Measurements from ENCODE around the gene INS. TPM values are rescaled to one million over a fixed set of nuclear protein-coding genes. Genes with fewer than 3 reads are reported as not detected.

INS gene
- total RNA-seq, 1 experiment from 2014 or later, result not detected

DNA sequence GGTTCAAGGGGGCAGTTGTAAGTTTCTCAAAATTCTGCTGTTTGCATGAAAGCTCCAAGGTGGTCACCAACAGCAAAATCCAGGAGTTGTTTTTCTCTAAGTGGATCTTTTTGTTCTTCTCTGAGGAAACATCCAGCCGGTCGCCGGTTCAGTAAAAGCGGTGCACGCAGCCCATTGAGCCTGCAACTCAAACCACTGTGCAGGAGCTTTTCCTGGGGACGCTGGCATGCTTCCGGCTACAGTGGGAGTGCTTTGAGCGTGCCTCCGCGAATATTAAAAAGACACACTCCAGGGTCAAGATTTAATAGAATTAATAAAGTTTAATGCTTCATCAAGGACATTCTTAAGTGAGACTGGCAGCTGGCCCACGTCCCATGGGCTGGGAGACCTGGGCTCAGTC is 47.2 kb downstream of the INS start:
- intact Hi-C loops (cut with micrococcal nuclease; ENCODE audit: unreplicated experiment), result no loop called here
- Histone ChIP-seq H3K36me3 (ENCODE audit: insufficient read depth, low read length, poor library complexity, severe bottlenecking) (no peaks in the 10 kb centered on the region), H3K4me3 (ENCODE audit: low read depth, low read length, poor library complexity, severe bottlenecking) (no peak overlapping the region), H3K4me1 (ENCODE audit: insufficient read depth, low read length, poor library complexity, severe bottlenecking) (no peaks in the 10 kb centered on the region), H3K9me3 (ENCODE audit: low read depth, low read length, poor library complexity, severe bottlenecking) (no peaks in the 10 kb centered on the region), H3K27me3 (replicated peaks; ENCODE audit: insufficient read depth, low read depth, low read length, poor library complexity) (no peaks in the 10 kb centered on the region), H3K27ac (ENCODE audit: low read depth, low read length, poor library complexity, severe bottlenecking) (no peak overlapping the region)
- no peak for DNase-seq (ENCODE audit: low spot score)
- POLR2A ChIA-PET (ENCODE audit: low non-redundant PET), result no interaction called here
- CTCF ChIA-PET, result no interaction called here
- BruUV-seq (replicated peaks), result no TSS peak
- TF ChIP-seq EZH2 (IDR thresholded peaks at IDR 0.05; ENCODE audit: borderline replicate concordance, low read depth, low read length, poor library complexity, severe bottlenecking), result no peak
- TF ChIP-seq, protein P1, sequence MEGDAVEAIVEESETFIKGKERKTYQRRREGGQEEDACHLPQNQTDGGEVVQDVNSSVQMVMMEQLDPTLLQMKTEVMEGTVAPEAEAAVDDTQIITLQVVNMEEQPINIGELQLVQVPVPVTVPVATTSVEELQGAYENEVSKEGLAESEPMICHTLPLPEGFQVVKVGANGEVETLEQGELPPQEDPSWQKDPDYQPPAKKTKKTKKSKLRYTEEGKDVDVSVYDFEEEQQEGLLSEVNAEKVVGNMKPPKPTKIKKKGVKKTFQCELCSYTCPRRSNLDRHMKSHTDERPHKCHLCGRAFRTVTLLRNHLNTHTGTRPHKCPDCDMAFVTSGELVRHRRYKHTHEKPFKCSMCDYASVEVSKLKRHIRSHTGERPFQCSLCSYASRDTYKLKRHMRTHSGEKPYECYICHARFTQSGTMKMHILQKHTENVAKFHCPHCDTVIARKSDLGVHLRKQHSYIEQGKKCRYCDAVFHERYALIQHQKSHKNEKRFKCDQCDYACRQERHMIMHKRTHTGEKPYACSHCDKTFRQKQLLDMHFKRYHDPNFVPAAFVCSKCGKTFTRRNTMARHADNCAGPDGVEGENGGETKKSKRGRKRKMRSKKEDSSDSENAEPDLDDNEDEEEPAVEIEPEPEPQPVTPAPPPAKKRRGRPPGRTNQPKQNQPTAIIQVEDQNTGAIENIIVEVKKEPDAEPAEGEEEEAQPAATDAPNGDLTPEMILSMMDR (conservative IDR thresholded peaks at IDR 0.05; ENCODE audit: low read depth, low read length), result no peak

DNA sequence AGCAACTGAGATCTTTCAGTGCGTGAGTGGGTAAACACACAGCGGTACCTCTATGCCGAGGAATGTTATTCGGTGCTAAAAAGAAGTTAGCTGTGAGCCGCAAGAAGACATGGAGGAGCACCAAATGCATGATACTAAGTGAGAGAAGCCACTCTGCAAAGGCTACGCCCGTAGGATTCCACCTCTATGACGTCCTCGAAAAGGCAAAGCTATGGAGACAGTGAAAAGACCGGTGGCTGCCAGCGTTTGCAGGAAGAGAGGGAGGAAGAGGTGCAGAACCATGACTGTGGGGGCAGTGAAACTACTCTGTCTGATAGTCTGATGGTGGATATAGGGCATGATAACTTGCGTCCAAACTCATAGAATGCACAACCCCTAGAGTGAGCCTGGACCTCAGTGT is 50.5 kb downstream of the INS start:
- DNase-seq (ENCODE audit: low spot score), result no peak
- Histone ChIP-seq H3K36me3 (ENCODE audit: insufficient read depth, low read length, poor library complexity, severe bottlenecking) (no peaks in the 10 kb centered on the region), H3K9me3 (ENCODE audit: low read depth, low read length, poor library complexity, severe bottlenecking) (no peaks in the 10 kb centered on the region), H3K27me3 (replicated peaks; ENCODE audit: insufficient read depth, low read depth, low read length, poor library complexity) (no peaks in the 10 kb centered on the region), H3K27ac (ENCODE audit: low read depth, low read length, poor library complexity, severe bottlenecking) (no peak overlapping the region), H3K4me1 (ENCODE audit: insufficient read depth, low read length, poor library complexity, severe bottlenecking) (no peaks in the 10 kb centered on the region), H3K4me3 (ENCODE audit: low read depth, low read length, poor library complexity, severe bottlenecking) (no peak overlapping the region)
- POLR2A ChIA-PET (ENCODE audit: low non-redundant PET), result no interaction called here
- TF ChIP-seq, protein P1 (conservative IDR thresholded peaks at IDR 0.05; ENCODE audit: low read depth, low read length), result no peak
- TF ChIP-seq EZH2 (IDR thresholded peaks at IDR 0.05; ENCODE audit: borderline replicate concordance, low read depth, low read length, poor library complexity, severe bottlenecking), result no peak
- CTCF ChIA-PET, result no interaction called here
- no TSS peak for BruUV-seq (replicated peaks)
- intact Hi-C loops (cut with micrococcal nuclease; ENCODE audit: unreplicated experiment), result no loop called here

Small RNAs within 50 kb of the gene (microRNA-seq; reads per million reads assigned to microRNA genes)
- gene MIR4686 (not detected), gene MIR483 (0.81 reads per million)

Other genes with a start within 250 kb of the INS start
- gene TNNT3, start 241.5 kb downstream of the INS start, total RNA-seq (2021), result not detected in 2 replicates
- 83.8 and 92.4 TPM in 2 replicates for gene MRPL23, start 213.9 kb downstream of the INS start, total RNA-seq (2021)
- gene H19, start 163.4 kb downstream of the INS start, total RNA-seq (2021), result not detected in 2 replicates
- 0.17 and 0.20 TPM in 2 replicates for gene IGF2, start 21.8 kb downstream of the INS start, total RNA-seq (2021)
- not detected in 2 replicates for gene TH, start 10.6 kb upstream of the INS start, total RNA-seq (2021)
- gene ASCL2, start 109.4 kb upstream of the INS start, total RNA-seq (2021), result not detected in 2 replicates
- gene C11orf21, start 140.7 kb upstream of the INS start, total RNA-seq (2021), result not detected in 2 replicates
- gene TSPAN32, start 140.8 kb upstream of the INS start, total RNA-seq (2021), result not detected in 2 replicates
- gene CD81, start 216.1 kb upstream of the INS start, total RNA-seq (2021), result 183 and 194 TPM in 2 replicates
- 41.3 and 46.8 TPM in 2 replicates for gene TSSC4, start 239.5 kb upstream of the INS start, total RNA-seq (2021)